Measurements from ENCODE around the gene DSCAM. TPM values are rescaled to one million over a fixed set of nuclear protein-coding genes. Genes with fewer than 3 reads are reported as not detected.
A peak's percentile ranks its signal among the peaks of the same experiment; 100 is the strongest.

Gene DSCAM
- total RNA-seq, 4 donors from 2014 or later, result 0.03 TPM; not detected in 3

DNA sequence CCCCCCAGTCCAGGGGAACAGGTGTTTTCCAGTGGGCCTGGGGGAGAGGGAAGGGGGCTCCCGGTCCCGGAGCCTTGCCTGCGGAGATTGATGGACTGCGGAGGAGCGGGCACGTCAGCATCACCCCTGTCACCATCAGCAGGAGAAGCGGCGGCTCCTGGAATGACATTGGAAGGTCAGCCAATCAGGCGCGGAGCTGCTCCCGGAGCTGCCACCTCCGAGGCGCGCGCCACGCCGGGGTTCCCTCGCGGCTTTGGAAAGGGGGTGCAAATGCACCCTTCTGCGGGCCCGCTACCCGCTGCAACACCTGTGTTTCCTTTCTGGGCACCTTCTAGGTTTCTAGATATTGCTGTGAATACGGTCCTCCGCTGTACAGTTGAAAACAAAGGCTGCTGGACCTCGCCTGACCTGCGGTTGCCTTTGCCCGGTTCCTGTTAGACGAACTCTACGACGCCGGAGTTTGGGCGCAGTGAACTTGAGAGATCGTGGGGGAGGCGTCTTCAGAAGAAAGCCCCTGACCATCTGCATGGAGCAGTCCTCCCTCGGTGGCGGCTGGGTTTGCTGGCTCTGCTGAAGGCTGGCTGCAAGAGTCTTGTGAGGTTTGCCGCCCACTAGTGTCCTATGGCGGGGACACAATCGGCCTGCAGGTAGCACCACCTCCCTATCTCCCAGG lies 5.3 kb downstream of the DSCAM start:
- in situ Hi-C loops (cut with MboI; ENCODE audit: low sequenced_read_pairs in 4 of 4), result no loop called here
- TF ChIP-seq, protein P1, sequence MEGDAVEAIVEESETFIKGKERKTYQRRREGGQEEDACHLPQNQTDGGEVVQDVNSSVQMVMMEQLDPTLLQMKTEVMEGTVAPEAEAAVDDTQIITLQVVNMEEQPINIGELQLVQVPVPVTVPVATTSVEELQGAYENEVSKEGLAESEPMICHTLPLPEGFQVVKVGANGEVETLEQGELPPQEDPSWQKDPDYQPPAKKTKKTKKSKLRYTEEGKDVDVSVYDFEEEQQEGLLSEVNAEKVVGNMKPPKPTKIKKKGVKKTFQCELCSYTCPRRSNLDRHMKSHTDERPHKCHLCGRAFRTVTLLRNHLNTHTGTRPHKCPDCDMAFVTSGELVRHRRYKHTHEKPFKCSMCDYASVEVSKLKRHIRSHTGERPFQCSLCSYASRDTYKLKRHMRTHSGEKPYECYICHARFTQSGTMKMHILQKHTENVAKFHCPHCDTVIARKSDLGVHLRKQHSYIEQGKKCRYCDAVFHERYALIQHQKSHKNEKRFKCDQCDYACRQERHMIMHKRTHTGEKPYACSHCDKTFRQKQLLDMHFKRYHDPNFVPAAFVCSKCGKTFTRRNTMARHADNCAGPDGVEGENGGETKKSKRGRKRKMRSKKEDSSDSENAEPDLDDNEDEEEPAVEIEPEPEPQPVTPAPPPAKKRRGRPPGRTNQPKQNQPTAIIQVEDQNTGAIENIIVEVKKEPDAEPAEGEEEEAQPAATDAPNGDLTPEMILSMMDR (IDR thresholded peaks at IDR 0.05 in 4 of 5, conservative IDR thresholded peaks at IDR 0.05 in 1 of 5), result no peak
- no peak for TF ChIP-seq POLR2A (IDR thresholded peaks at IDR 0.05)
- intact Hi-C loops (cut with DNase I; ENCODE audit: low total_unique reads), result no loop called here
- Histone ChIP-seq H3K4me3 (no peak overlapping the region), H3K4me1 (no peaks in the 10 kb centered on the region), H3K27ac (no peak overlapping the region), H3K9me3 (no peaks in the 10 kb centered on the region), H3K36me3 (no peaks in the 10 kb centered on the region), H3K27me3 (peaks cover 5 to 29% (median 21%) of the 10 kb centered on the region in 3 donors)
- DNase-seq, result peak in 1 of 2 donors; percentile 13
- ATAC-seq, result no peak

DNA sequence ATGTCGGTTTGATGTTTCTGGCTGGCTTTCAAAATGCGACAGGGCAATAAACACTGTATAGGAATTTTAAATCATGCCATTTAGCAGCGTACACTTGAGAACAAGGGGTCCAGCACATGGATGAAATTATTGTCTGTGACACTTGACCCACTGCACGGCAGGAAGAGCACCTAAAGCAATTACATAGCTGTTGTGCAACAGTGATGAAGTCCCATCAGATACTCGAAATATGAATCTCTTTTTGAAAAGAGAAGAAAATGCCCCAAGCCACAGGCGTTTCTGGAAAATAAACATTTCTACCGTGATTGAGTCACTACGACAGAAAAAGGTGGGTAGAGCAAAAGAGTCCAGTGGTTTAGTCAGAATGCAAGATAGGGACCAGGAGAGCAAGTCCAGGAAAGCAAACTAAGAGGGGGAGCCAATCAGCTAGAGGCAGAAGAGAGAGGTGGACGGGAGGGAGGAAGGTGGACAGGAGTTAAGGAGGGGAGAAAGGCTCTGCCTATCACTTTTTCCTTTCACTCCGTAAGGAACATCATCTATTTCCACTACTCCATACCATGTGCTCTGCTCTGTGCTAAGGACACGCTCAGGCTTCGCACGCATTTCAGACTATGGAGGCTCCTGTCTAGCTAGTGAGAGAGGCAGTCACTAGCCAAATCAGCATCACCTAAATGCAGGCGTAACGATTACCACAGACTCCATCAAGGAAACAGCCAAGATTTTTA lies 6.4 kb downstream of the DSCAM start:
- Histone ChIP-seq H3K4me3 (no peak overlapping the region), H3K27me3 (peaks cover 5 to 24% (median 14%) of the 10 kb centered on the region in 3 donors), H3K4me1 (no peaks in the 10 kb centered on the region), H3K9me3 (no peaks in the 10 kb centered on the region), H3K27ac (no peak overlapping the region), H3K36me3 (no peaks in the 10 kb centered on the region)
- no peak for TF ChIP-seq POLR2A (IDR thresholded peaks at IDR 0.05)
- TF ChIP-seq, protein P1 (IDR thresholded peaks at IDR 0.05 in 4 of 5, conservative IDR thresholded peaks at IDR 0.05 in 1 of 5), result no peak
- DNase-seq (no peak), ATAC-seq (no peak)
- intact Hi-C loops (cut with DNase I; ENCODE audit: low total_unique reads), result no loop called here
- in situ Hi-C loops (cut with MboI; ENCODE audit: low sequenced_read_pairs in 4 of 4), result no loop called here

DNA sequence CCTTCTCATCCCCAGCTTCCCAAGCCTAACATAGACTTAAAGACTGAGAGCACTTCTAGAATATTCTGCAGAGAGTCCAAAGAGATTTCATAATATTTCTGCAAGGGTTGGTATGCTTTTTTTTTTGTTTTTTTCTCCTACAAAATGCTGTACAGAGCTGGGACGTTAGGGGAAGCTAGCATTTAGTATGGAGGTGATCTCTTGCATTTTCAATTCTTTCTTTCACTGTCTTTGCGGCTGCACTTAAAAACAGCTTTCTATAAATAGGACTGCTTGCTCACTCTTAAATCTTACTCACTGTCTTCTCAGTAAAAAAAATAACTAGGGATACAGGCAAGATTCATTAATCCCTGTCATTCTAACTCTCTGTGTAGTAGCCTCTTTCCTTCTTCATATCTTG lies 7.4 kb downstream of the DSCAM start:
- Histone ChIP-seq H3K27me3 (peaks cover 5 to 13% (median 12%) of the 10 kb centered on the region in 3 donors), H3K4me3 (no peak overlapping the region), H3K4me1 (no peaks in the 10 kb centered on the region), H3K36me3 (no peaks in the 10 kb centered on the region), H3K9me3 (no peaks in the 10 kb centered on the region), H3K27ac (no peak overlapping the region)
- ATAC-seq (no peak), DNase-seq (no peak)
- in situ Hi-C loops (cut with MboI; ENCODE audit: low sequenced_read_pairs in 4 of 4) (no loop called here), intact Hi-C loops (cut with DNase I; ENCODE audit: low total_unique reads) (no loop called here)
- TF ChIP-seq POLR2A (IDR thresholded peaks at IDR 0.05), result no peak
- TF ChIP-seq, protein P1 (IDR thresholded peaks at IDR 0.05 in 4 of 5, conservative IDR thresholded peaks at IDR 0.05 in 1 of 5), result no peak

DNA sequence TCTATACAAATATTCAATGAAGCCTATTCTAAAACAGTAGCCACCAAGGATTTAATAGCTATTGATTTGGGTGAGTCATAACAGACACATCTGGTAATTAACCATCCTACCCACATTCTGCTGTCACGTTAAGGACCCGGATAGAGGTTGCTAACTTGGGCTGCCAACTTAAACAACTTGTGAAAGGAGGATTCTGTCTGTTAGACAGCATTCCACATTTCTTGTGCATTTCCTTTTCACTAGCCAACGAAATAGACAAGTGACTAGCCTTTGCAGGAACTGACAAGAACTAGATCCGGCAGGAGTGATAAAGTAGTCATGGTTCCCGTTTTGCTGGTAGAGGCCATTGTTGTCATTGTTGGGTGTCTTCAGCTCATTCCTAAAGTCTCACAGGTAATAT lies 9.5 kb downstream of the DSCAM start:
- ATAC-seq, result no peak
- peaks cover 5 to 13% (median 12%) of the 10 kb centered on the region in 3 donors for H3K27me3 ChIP-seq
- TF ChIP-seq, protein P1 (IDR thresholded peaks at IDR 0.05 in 4 of 5, conservative IDR thresholded peaks at IDR 0.05 in 1 of 5), result no peak
- no peak for TF ChIP-seq POLR2A (IDR thresholded peaks at IDR 0.05)

More for the DNA sequence above, 9.5 kb downstream of the DSCAM start:
- intact Hi-C loops (cut with DNase I; ENCODE audit: low total_unique reads), result no loop called here
- H3K36me3 ChIP-seq, result no peaks in the 10 kb centered on the region
- no peak overlapping the region for H3K27ac ChIP-seq
- H3K4me3 ChIP-seq, result no peak overlapping the region
- in situ Hi-C loops (cut with MboI; ENCODE audit: low sequenced_read_pairs in 4 of 4), result no loop called here
- no peaks in the 10 kb centered on the region for H3K9me3 ChIP-seq
- H3K4me1 ChIP-seq, result no peaks in the 10 kb centered on the region
- no peak for DNase-seq
